ENCODE results near the gene CCRL2. TPM values are rescaled to one million over a fixed set of nuclear protein-coding genes. Genes with fewer than 3 reads are reported as not detected.
"Not testable (repeated sequence)": the region's sequence is repeated elsewhere in the genome, so short reads cannot be mapped to it uniquely, and the experiment has no call there.

CCRL2 gene
- total RNA-seq, 4 donors from 2014 or later = 13.5 to 21.2 (median 16.0) TPM; not detected in 1

DNA sequence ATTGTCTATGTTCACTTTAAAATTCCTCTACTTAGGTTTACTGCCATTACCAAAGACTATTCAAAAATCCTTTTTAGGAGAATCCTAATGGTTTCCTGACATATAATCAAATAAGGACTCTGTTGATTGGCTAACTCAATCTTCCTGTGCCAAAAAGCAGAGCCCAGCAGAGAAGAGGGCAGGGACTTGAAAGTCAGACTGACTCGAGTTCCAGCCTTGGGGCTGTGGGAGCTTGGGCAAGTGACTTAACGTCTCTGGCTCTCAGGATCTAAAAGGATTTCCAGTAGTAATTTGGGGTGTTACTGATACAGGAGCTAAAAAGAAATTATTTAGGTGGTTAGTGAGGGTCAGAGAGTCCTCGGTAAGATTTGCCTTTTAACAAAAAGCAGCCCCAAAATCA, 25.4 kb upstream of the CCRL2 start:
- no peaks in the 10 kb centered on the region for H3K36me3 ChIP-seq
- H3K27ac ChIP-seq = no peak overlapping the region
- TF ChIP-seq POLR2A (IDR thresholded peaks at IDR 0.05) (no peak), CTCF (IDR thresholded peaks at IDR 0.05) (no peak)
- H3K4me3 ChIP-seq = no peak overlapping the region
- no peaks in the 10 kb centered on the region for H3K9me3 ChIP-seq
- DNase-seq = peak in 1 of 3 donors; percentile 43
- H3K27me3 ChIP-seq = no peaks in the 10 kb centered on the region
- peaks cover 3 to 24% (median 18%) of the 10 kb centered on the region in 4 donors for H3K4me1 ChIP-seq

GRCh38 chr3:46383211-46383950, 23.7 kb upstream of the CCRL2 start:
- peak; percentile 39 to 68 (median 60) for DNase-seq
- TF ChIP-seq CTCF (IDR thresholded peaks at IDR 0.05) = no peak
- no peak for TF ChIP-seq POLR2A (IDR thresholded peaks at IDR 0.05)

GRCh38 chr3:46383951-46384330, 23.1 kb upstream of the CCRL2 start:
- peaks cover 3 to 24% (median 18%) of the 10 kb centered on the region in 4 donors for H3K4me1 ChIP-seq
- H3K4me3 ChIP-seq = no peak overlapping the region
- H3K27me3 ChIP-seq = no peaks in the 10 kb centered on the region
- H3K27ac ChIP-seq = peak overlapping the region in 1 of 4 donors; percentile 73
- DNase-seq = peak in 2 of 3 donors; percentile 46 to 58
- no peaks in the 10 kb centered on the region for H3K36me3 ChIP-seq
- no peaks in the 10 kb centered on the region for H3K9me3 ChIP-seq
- no peak for TF ChIP-seq CTCF (IDR thresholded peaks at IDR 0.05)

More at GRCh38 chr3:46383211-46383950, 23.7 kb upstream of the CCRL2 start:
- H3K36me3 ChIP-seq = no peaks in the 10 kb centered on the region
- no peak overlapping the region for H3K4me3 ChIP-seq
- peak overlapping the region in 3 of 4 donors; percentile 5 to 73 (median 6) for H3K27ac ChIP-seq
- H3K4me1 ChIP-seq = peaks cover 3 to 24% (median 18%) of the 10 kb centered on the region in 4 donors
- H3K9me3 ChIP-seq = no peaks in the 10 kb centered on the region
- no peaks in the 10 kb centered on the region for H3K27me3 ChIP-seq

DNA sequence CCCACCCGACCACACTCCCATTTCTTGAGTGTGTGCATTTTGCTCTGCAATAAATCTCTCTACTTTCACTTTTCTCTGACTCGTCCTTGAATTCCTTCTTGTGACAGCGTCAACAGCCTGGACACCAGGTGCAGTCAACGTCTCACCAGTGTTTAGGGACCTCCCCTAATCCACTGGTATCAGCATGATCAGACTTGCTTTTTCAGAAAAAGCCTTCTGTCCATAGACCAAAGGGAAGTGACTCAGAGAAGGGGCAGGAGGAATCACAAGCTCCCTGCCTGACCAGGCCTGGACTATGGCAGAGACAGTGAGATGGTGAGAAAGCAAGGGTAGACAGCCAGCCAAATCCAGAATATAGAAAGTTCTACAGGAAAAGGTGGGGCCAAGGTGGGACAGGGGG, 20.9 kb upstream of the CCRL2 start:
- Histone ChIP-seq H3K4me3 (no peak overlapping the region), H3K4me1 (peaks cover 3 to 16% (median 12%) of the 10 kb centered on the region in 4 donors), H3K9me3 (no peaks in the 10 kb centered on the region), H3K27ac (peak overlapping the region in 2 of 4 donors; percentile 39 to 56), H3K36me3 (no peaks in the 10 kb centered on the region), H3K27me3 (no peaks in the 10 kb centered on the region)
- DNase-seq = peak in 1 of 3 donors; percentile 58
- TF ChIP-seq POLR2A (IDR thresholded peaks at IDR 0.05) (no peak), CTCF (IDR thresholded peaks at IDR 0.05) (no peak)

- H3K9me3 ChIP-seq, H3K27me3 ChIP-seq, DNase-seq, H3K27ac ChIP-seq, H3K4me1 ChIP-seq, H3K36me3 ChIP-seq, H3K4me3 ChIP-seq: not testable (repeated sequence)
Observed at GRCh38 chr3:46388847-46389246, 18.2 kb upstream of the CCRL2 start.

- H3K4me1 ChIP-seq = peaks cover 0 to 7% (median 0%) of the 10 kb centered on the region in 4 donors
- no peaks in the 10 kb centered on the region for H3K9me3 ChIP-seq
- TF ChIP-seq POLR2A (IDR thresholded peaks at IDR 0.05) = no peak
- TF ChIP-seq CTCF (IDR thresholded peaks at IDR 0.05) = no peak
- H3K27me3 ChIP-seq = no peaks in the 10 kb centered on the region
- DNase-seq = no peak
- H3K36me3 ChIP-seq = no peaks in the 10 kb centered on the region
- no peak overlapping the region for H3K4me3 ChIP-seq
- no peak overlapping the region for H3K27ac ChIP-seq
Observed at GRCh38 chr3:46389306-46389705, 17.8 kb upstream of the CCRL2 start.

DNA sequence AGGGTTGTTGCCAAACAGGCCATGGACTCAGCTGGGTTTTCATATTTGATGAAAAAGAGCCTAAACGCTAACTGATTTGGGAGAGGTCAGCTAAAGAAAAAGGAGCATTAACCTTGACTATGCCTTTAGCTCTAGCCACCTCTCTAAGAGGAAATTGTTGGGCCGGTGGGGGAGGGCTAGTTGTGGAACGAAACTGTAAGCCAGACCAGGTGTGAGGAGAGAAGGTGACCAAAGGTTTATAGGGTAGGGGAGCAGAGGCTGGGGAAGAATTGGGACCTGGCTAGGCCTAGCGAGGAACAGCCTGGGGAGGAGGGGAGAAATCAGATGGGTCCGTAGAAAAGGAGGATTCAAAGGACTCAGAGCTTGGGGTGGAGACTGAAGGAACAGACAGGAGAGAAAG, 15.5 kb upstream of the CCRL2 start:
- H3K36me3 ChIP-seq, H3K4me3 ChIP-seq, DNase-seq, H3K27ac ChIP-seq, H3K27me3 ChIP-seq, H3K9me3 ChIP-seq, H3K4me1 ChIP-seq: not testable (repeated sequence)
